T-helper 22 cell (primary cell): ENCODE data around the gene RNF126.

Source experiments
- DNase-seq: peaks from one replicate; pipeline ENCODE4 v3.0.0-alpha.2; 2020; ENCODE audit warnings: low read depth

The RNF126 gene

GRCh38 chr19:662207-662961 lies 630 bp downstream of the RNF126 start:
- peak; percentile 60 for DNase-seq

- peak; percentile 56 for DNase-seq
Observed at GRCh38 chr19:661427-662196, 1.4 kb downstream of the RNF126 start.

GRCh38 chr19:660793-661426 lies 2.1 kb downstream of the RNF126 start:
- DNase-seq = no peak

GRCh38 chr19:658916-659839 lies 3.8 kb downstream of the RNF126 start:
- peak; percentile 70 for DNase-seq

GRCh38 chr19:658059-658839 lies 4.8 kb downstream of the RNF126 start:
- DNase-seq = no peak

- no peak for DNase-seq
Observed at GRCh38 chr19:657611-658010, 5.4 kb downstream of the RNF126 start.

- no peak for DNase-seq
Observed at GRCh38 chr19:656751-657559, 6.1 kb downstream of the RNF126 start.

GRCh38 chr19:655691-656090 lies 7.3 kb downstream of the RNF126 start:
- DNase-seq = no peak

GRCh38 chr19:653425-653824 lies 9.6 kb downstream of the RNF126 start:
- no peak for DNase-seq

- no peak for DNase-seq
Observed at GRCh38 chr19:652467-653389, 10.3 kb downstream of the RNF126 start.

- no peak for DNase-seq
Observed at GRCh38 chr19:651991-652390, 11.0 kb downstream of the RNF126 start.

- no peak for DNase-seq
Observed at GRCh38 chr19:651114-651818, 11.7 kb downstream of the RNF126 start.

- no peak for DNase-seq
Observed at GRCh38 chr19:650121-650520, 12.9 kb downstream of the RNF126 start.

- DNase-seq = no peak
Observed at GRCh38 chr19:648904-649801, 13.9 kb downstream of the RNF126 start.

- no peak for DNase-seq
Observed at GRCh38 chr19:648305-648704, 14.7 kb downstream of the RNF126 start.

- DNase-seq = no peak
Observed at GRCh38 chr19:647566-648284, 15.3 kb downstream of the RNF126 start.
